Naive thymus-derived CD8-positive, alpha-beta T cell (primary cell): ENCODE measurements around the gene SLC38A11. TPM values are rescaled to one million over a fixed set of nuclear protein-coding genes. Genes with fewer than 3 reads are reported as not detected.
"Not testable (repeated sequence)": the region's sequence is repeated elsewhere in the genome, so short reads cannot be mapped to it uniquely, and the experiment has no call there.

Experiments used
- ATAC-seq, 2 donors: fragments of 150-1000 bp; cut with Tn5 transposase in 1 of 2; sonication (Bioruptor Pico), chemical (Tn5 transposase) in 1 of 2; 1 replicate in 1 of 2; 2 replicates in 1 of 2; pipeline ENCODE4 v1.10.0; 2021; ENCODE audit warnings: mild to moderate bottlenecking in 2 of 2, moderate library complexity in 2 of 2
- POLR2A ChIA-PET: fragments of 350-600 bp; sonication (Branson Sonifier 250); formaldehyde crosslinking; loops from one replicate; lab custom pipeline; 2021; ENCODE audit warnings: antibody characterized with exemption; lab: Charles Lee
- DNase-seq, 10 donors: peaks; one replicate each; pipeline versions ENCODE4 v3.0.0 to v3.0.0-alpha.2; 2020 to 2022
- H3K27ac Mint-ChIP-seq, 10 donors: one replicate each; pipeline ENCODE4 v1.8.0; 2020 to 2022; ENCODE audit warnings: mild to moderate bottlenecking in 10 of 10, mixed read lengths in 10 of 10, moderate library complexity in 4 of 10, inconsistent platforms in 1 of 10
- H3K27me3 Mint-ChIP-seq, 5 donors: one replicate each; pipeline ENCODE4 v1.8.0; 2021 to 2022; ENCODE audit warnings: mixed read lengths in 5 of 5
- H3K36me3 Mint-ChIP-seq, 3 donors: one replicate each; pipeline ENCODE4 v1.8.0; 2020 to 2022; ENCODE audit warnings: mixed read lengths in 3 of 3, mild to moderate bottlenecking in 2 of 3, inconsistent platforms in 1 of 3
- H3K4me1 Mint-ChIP-seq, 4 donors: one replicate each; pipeline ENCODE4 v1.8.0; 2021 to 2022; ENCODE audit warnings: mixed read lengths in 4 of 4
- H3K4me3 Mint-ChIP-seq, 10 donors: one replicate each; pipeline ENCODE4 v1.8.0; 2020 to 2022; ENCODE audit warnings: mild to moderate bottlenecking in 10 of 10, mixed read lengths in 10 of 10, moderate library complexity in 6 of 10, inconsistent platforms in 1 of 10
- H3K9me3 Mint-ChIP-seq, 9 donors: one replicate each; pipeline ENCODE4 v1.8.0; 2020 to 2022; ENCODE audit warnings: mixed read lengths in 9 of 9, mild to moderate bottlenecking in 3 of 9, inconsistent platforms in 1 of 9, moderate library complexity in 1 of 9
- polyA plus RNA-seq, 3 donors: library from polyadenylated mRNA; unstranded; fragments of 300-500 nt; fragmentation: Illumina TruSeq; gene quantifications; one replicate each; pipeline ENCODE4 v1.2.3, GENCODE V29; 2021
- total RNA-seq, 8 experiments: library from RNA in 2 of 8; stranded (reverse) in 2 of 8; gene quantifications; one replicate each; pipeline ENCODE4 v1.2.3 and lab custom pipeline; 2021 to 2026

SLC38A11 gene, protein sequence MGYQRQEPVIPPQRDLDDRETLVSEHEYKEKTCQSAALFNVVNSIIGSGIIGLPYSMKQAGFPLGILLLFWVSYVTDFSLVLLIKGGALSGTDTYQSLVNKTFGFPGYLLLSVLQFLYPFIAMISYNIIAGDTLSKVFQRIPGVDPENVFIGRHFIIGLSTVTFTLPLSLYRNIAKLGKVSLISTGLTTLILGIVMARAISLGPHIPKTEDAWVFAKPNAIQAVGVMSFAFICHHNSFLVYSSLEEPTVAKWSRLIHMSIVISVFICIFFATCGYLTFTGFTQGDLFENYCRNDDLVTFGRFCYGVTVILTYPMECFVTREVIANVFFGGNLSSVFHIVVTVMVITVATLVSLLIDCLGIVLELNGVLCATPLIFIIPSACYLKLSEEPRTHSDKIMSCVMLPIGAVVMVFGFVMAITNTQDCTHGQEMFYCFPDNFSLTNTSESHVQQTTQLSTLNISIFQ
- total RNA-seq: under 1 TPM; 0.42 to 0.74 TPM
- not detected for polyA plus RNA-seq
- 0 to 0.06 (median 0) reads per million in 6 experiments for total RNA-seq (lab: John Stamatoyannopoulos, UW)

DNA sequence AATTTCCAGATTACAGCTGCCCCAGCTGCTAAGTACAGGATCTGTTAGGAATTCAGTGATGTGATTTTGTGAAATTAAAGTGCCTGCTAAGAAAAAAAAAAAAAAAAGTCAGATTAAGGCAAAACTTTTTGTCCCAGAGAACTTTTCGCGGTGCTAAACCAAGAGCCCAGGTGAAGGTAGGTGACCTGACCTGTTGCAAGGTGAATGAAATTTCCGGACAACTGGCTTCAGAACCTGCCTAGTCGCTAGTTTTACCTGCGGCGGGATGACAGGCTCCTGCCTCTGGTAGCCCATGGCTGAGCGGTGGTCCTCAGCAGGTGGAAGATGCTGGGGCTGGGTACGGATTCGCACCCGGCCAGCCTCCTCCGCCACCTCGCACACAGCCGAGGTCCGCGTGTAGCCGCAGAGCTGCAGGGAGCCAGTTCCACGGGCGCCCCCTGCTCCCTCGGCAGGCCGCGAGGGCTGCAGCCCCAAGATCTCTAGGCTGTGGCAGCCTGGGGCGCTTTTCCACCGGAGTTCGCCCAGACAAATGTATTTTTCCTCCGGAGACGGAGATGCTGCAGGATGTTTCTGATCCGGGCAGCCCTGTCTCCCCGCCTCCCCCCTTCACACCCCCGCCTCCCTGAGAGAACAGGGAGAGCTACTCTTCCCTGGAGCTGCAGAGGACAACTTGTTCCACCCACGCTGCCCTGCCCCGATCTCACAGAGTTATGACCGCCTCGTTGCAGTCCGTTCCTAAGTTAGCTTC lies at the start of gene SLC38A11:
SLC38A11 (minus strand) TSS at position 572 of the 748 bp plus-strand sequence; CDS start at position 294, 278 bp downstream.
- Mint-ChIP-seq H3K4me1 (peaks cover 3 to 18% (median 4%) of the 10 kb centered on the region in 4 donors), H3K9me3 (no peaks in the 10 kb centered on the region), H3K27me3 (peaks cover 8 to 19% (median 17%) of the 10 kb centered on the region in 5 donors), H3K4me3 (peak within 1 kb of the TSS in 3 of 10 donors; percentile 17 to 36 (median 22)), H3K36me3 (no peaks in the 10 kb centered on the region), H3K27ac (peak within 1 kb of the TSS in 1 of 10 donors; percentile 7)
- ATAC-seq (peak in 1 of 2 donors; percentile 33), DNase-seq (no peak)
- POLR2A ChIA-PET: no interaction called here

DNA sequence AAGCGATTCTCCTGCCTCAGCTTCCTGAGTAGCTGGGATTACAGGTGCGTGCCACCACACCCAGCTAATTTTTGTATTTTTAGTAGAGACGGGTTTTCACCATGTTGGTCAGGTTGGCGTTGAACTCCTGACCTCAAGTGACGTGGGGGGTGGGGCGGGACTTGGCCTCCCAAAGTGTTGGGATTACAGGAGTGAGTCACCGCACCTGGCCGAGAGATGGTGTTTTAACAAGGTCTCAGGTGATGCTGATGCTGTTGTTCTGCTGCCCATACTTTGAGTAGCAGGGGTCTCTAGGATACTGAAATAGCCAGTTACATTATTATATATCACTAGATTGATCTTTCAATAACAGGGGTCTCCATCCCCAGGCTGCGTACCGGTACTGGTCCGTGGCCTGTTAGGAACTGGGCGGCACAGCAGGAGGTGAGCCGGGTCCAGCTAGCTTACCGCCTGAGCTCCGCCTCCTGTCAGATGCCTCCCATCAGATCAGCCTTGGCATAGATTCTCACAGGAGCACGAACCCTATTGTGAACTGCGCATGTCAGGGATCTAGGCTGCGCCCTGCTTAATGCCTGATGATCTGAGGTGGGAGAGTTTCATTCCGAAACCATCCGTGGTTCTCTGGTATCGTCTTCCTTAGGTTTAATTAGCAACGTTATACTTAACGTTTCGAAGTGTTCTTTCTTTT lies 48.3 kb upstream of the SLC38A11 start:
- Mint-ChIP-seq H3K36me3 (no peaks in the 10 kb centered on the region), H3K9me3 (no peaks in the 10 kb centered on the region), H3K4me3 (no peak overlapping the region), H3K4me1 (no peaks in the 10 kb centered on the region), H3K27me3 (peaks cover 3 to 15% (median 8%) of the 10 kb centered on the region in 5 donors), H3K27ac (no peak overlapping the region)
- POLR2A ChIA-PET: no interaction called here
- ATAC-seq (no peak), DNase-seq (no peak)

DNA sequence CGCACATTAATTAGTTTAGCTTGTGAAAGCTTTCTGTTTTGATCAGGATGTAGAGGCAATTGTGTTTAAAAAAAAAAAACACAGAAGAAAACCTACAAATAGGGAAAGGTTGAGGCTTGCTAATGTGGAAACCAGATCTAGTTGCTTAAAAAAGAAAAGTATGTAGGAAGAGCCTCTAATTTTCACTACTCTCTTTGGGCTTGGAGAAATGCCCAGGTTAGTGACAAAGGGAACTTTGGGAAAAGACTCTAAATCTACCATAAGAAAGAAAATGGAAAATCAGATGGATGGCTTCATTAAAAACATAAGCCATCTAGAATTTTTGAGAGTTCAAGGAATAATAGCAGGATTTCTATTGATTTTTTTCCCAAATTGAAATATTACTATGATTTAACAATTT lies 47.3 kb upstream of the SLC38A11 start:
- H3K9me3 Mint-ChIP-seq: no peaks in the 10 kb centered on the region
- peaks cover 0 to 12% (median 6%) of the 10 kb centered on the region in 5 donors for H3K27me3 Mint-ChIP-seq
- ATAC-seq: no peak
- no peak overlapping the region for H3K4me3 Mint-ChIP-seq
- H3K27ac Mint-ChIP-seq: no peak overlapping the region
- DNase-seq: no peak
- POLR2A ChIA-PET: no interaction called here
- H3K4me1 Mint-ChIP-seq: no peaks in the 10 kb centered on the region
- no peaks in the 10 kb centered on the region for H3K36me3 Mint-ChIP-seq

DNA sequence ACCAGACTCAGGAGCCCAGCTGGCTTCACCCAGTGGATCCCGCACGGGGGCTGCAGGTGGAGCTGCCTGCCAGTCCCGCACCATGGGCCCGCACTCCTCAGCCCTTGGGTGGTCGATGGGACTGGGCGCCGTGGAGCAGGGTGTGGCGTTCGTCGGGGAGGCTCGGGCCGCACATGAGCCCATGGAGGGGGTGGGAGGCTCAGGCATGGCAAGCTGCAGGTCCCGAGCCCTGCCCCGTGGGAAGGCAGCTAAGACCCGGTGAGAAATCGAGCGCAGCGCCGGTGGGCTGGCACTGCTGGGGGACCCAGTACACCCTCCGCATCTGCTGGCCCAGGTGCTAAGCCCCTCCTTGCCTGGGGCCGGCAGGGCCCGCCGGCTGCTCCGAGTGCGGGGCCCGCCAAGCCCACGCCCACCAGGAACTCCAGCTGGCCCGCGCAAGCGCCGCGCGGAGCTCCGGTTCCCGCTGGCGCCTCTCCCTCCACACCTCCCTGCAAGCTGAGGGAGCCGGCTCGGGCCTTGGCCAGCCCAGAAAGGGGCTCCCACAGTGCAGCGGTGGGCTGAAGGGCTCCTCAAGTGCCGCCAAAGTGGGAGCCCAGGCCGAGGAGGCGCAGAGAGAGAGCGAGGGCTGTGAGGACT lies 39.5 kb upstream of the SLC38A11 start:
- not testable (repeated sequence) for H3K9me3 Mint-ChIP-seq
- peaks cover 0 to 25% (median 1%) of the 10 kb centered on the region in 4 donors for H3K4me1 Mint-ChIP-seq

DNA sequence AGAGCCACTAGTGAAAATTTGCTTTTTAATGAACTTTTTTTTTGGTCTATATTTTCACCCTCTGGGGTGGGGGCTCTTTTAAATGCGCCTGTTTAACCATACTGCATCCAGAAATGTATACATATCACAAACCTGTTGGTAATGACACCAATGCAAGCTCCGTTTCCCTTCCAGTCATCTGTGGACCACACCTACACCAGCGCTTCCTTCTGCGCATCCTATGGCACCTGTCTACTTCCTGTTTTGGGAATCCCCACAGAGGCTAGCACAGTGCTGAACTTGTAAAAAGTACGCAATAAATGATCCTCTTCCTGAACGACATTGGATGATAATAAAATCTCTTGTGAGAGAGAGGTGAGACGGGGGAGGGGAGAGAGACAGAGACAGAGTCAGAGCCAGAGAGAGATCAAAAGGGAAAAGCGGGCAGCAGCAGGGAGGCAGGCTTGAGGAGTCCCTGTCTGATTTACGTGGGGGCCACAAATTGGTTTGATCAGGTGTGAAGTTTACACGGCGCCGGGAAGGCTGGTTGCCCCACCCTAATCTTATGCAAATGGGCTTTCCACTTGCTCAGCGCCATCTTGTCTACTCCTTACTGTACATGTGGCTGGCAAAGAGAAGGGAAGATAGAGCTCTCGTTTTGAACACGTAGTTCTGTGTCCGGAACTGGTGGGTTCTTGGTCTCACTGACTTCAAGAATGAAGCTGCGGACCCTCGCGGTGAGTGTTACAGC lies 38.1 kb upstream of the SLC38A11 start:
- no peak overlapping the region for H3K27ac Mint-ChIP-seq
- no peak for DNase-seq
- H3K4me1 Mint-ChIP-seq: peaks cover under 1 to 34% (median 7%) of the 10 kb centered on the region in 4 donors
- H3K9me3 Mint-ChIP-seq: no peaks in the 10 kb centered on the region
- POLR2A ChIA-PET: no interaction called here
- no peaks in the 10 kb centered on the region for H3K36me3 Mint-ChIP-seq
- H3K27me3 Mint-ChIP-seq: peaks cover 0 to 1% (median 0%) of the 10 kb centered on the region in 5 donors
- ATAC-seq: no peak
- H3K4me3 Mint-ChIP-seq: no peak overlapping the region

More for the DNA sequence above, 39.5 kb upstream of the SLC38A11 start:
- H3K36me3 Mint-ChIP-seq, H3K4me3 Mint-ChIP-seq, POLR2A ChIA-PET, H3K27me3 Mint-ChIP-seq, DNase-seq, H3K27ac Mint-ChIP-seq, ATAC-seq: not testable (repeated sequence)

DNA sequence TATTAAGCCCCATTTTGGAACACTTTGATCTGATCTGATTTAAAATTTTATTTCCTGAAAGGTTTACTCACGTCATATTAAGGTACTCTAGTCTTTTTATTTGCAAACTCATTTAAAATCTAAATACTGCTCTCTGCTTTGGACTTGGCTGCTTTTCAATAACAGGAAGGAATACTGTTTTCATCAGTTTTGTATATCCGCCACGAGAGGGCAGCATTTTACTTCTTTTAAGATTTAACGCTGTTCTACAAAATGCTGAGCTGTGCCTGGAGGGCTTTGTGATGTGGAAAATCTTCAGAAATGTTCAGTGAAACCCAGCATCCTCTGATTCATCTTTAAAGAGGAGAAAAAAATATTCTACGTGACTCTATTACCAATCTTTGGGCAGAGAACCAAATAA lies 37.5 kb upstream of the SLC38A11 start:
- ATAC-seq (peak; percentile 60 to 63), DNase-seq (peak in 8 of 10 donors; percentile 13 to 56 (median 31))
- Mint-ChIP-seq H3K4me1 (peaks cover 1 to 37% (median 7%) of the 10 kb centered on the region in 4 donors), H3K27me3 (peaks cover 0 to 1% (median 0%) of the 10 kb centered on the region in 5 donors), H3K27ac (no peak overlapping the region), H3K36me3 (no peaks in the 10 kb centered on the region), H3K9me3 (no peaks in the 10 kb centered on the region), H3K4me3 (no peak overlapping the region)
- POLR2A ChIA-PET: no interaction called here

DNA sequence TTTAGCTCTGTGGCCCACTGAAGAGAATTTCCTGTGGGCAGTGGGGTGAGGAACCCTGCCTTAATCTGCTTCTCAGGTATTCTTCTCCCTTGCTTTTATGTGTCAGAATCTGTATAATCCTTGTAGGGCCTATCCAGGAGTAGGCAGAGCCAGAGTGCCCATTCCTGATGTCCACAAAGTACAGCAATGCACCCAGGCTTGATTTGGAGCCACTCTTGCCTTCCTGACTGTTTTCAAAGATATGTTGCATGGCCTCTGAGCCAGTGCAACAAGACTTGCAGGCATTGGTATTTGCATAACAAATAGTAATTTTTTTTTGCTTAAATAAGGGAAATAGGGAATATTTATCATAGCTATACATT lies 36.7 kb upstream of the SLC38A11 start:
- Mint-ChIP-seq H3K4me1 (peaks cover 1 to 39% (median 7%) of the 10 kb centered on the region in 4 donors), H3K27ac (peak overlapping the region in 3 of 10 donors; percentile 18 to 79 (median 35)), H3K4me3 (peak overlapping the region in 1 of 10 donors; percentile 32)
- DNase-seq, ATAC-seq, POLR2A ChIA-PET, H3K36me3 Mint-ChIP-seq, H3K27me3 Mint-ChIP-seq, H3K9me3 Mint-ChIP-seq: not testable (repeated sequence)

DNA sequence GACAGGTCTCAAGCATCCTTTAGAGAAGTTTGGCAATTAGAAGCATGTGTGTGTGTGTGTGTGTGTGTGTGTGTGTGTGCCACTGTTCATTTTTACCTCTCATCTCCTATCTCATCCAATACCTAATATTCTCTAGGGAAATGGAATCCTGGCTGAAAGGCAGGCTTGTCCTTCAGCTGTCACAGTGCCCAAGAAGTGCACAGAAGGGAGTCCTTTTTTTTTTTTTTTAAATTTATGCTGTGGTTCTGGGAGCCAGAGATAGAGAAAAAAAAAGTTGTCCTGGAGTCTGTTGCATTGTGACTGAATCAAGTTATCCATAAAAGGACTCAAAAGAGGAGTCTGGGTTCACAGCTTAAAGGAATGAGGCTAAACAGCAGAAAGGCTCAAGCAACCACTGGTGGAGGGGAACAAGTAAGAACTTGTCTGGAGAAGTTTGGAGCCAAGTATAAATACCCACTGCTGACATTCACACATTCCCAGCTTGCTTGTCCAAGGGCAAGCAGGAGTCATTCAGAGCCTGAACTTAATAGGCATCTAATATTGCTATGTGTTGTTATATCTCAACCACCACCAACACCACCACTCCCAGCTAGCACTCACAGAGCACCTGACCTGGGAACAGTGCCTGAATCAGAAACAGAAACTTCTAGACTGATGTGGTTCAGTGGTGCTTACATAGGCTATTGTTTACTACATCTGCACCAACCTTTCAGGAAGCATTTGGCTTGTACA lies 36.2 kb upstream of the SLC38A11 start:
- peak; percentile 30 for ATAC-seq

DNA sequence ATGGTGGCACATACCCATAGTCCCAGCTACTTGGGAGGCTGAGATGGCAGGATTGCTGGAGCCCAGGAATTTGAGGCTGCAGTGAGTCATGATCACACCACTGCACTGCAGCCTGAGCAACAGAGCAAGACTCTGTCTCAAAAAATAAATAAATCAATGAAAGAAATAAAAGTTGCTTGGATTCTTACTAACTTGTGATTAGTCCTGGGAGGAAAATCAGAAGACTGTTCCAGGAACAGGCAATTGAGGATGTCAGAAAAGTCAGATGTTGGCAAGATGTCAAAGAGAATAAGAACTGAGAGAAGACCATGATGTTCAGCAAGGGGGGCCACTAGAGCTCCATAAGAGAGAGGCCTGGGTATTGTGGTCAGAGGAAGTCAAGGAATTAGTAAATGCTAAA lies 35.6 kb upstream of the SLC38A11 start:
- POLR2A ChIA-PET: not testable (repeated sequence)

More for the DNA sequence above, 36.2 kb upstream of the SLC38A11 start:
- H3K36me3 Mint-ChIP-seq, POLR2A ChIA-PET, H3K27me3 Mint-ChIP-seq, H3K9me3 Mint-ChIP-seq: not testable (repeated sequence)
- DNase-seq: peak in 1 of 10 donors; percentile 13
- Mint-ChIP-seq H3K4me1 (peaks cover 1 to 42% (median 7%) of the 10 kb centered on the region in 4 donors), H3K27ac (peak overlapping the region in 4 of 10 donors; percentile 18 to 79 (median 52)), H3K4me3 (peak overlapping the region in 1 of 10 donors; percentile 32)

DNA sequence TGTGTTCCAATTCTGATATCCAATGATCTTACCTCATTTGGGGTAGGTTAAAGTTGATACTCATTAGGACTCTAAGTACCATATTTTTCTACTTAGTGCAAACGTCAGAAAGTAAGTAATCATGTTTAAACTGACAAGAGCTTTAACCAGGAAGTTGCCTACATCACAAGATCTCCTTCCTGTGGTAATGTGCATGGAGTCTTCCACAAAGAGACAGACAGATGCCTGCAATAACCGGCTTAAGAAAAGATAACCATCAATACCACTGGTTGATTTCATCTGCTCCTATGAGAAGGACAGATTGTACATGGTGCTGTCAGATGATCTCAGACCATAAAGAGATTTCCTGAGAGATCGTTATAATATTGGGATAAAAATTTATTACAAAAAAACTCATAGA lies 33.5 kb upstream of the SLC38A11 start:
- H3K27me3 Mint-ChIP-seq, H3K36me3 Mint-ChIP-seq, DNase-seq, H3K9me3 Mint-ChIP-seq, H3K27ac Mint-ChIP-seq, H3K4me3 Mint-ChIP-seq, POLR2A ChIA-PET: not testable (repeated sequence)
- ATAC-seq: peak in 1 of 2 donors; percentile 33
- peaks cover 1 to 46% (median 7%) of the 10 kb centered on the region in 4 donors for H3K4me1 Mint-ChIP-seq

More for the DNA sequence above, 35.6 kb upstream of the SLC38A11 start:
- not testable (repeated sequence) for ATAC-seq, H3K36me3 Mint-ChIP-seq, H3K27me3 Mint-ChIP-seq, H3K9me3 Mint-ChIP-seq, DNase-seq
- Mint-ChIP-seq H3K4me1 (peaks cover 1 to 46% (median 7%) of the 10 kb centered on the region in 4 donors), H3K27ac (peak overlapping the region in 1 of 10 donors; percentile 79), H3K4me3 (peak overlapping the region in 1 of 10 donors; percentile 32)

DNA sequence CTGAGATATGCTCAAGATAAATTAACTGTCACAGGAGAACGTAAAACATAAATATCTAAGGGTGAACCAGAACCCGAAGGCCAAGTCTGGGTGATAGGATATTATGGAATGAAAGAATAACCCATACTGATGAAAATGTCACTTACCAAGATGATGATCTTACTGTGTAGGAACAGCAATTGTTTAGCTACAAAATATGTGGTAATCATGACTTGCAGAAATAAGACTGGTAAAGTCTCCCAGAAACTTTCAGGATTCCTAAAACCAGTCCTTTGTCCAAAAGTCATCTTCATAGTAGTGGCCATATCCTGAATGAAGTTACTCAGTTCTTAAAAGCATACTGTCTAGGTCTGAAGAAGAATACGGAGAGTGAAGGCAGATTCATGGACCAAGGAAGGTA lies 30.7 kb upstream of the SLC38A11 start:
- H3K4me3 Mint-ChIP-seq, ATAC-seq, H3K36me3 Mint-ChIP-seq, H3K27ac Mint-ChIP-seq, DNase-seq, POLR2A ChIA-PET, H3K27me3 Mint-ChIP-seq, H3K9me3 Mint-ChIP-seq: not testable (repeated sequence)
- peaks cover 1 to 27% (median 6%) of the 10 kb centered on the region in 4 donors for H3K4me1 Mint-ChIP-seq
